TTC549 (cell line): Measurements from ENCODE around the gene MAGEA9B.
"Not testable (repeated sequence)": the region's sequence is repeated elsewhere in the genome, so short reads cannot be mapped to it uniquely, and the experiment has no call there.

Source experiments
- FAIRE-seq: peaks from 2 replicates; lab custom pipeline; 2012; peaks lifted over from hg19 to GRCh38; lab: Jason Lieb, UNC

The MAGEA9B gene, protein sequence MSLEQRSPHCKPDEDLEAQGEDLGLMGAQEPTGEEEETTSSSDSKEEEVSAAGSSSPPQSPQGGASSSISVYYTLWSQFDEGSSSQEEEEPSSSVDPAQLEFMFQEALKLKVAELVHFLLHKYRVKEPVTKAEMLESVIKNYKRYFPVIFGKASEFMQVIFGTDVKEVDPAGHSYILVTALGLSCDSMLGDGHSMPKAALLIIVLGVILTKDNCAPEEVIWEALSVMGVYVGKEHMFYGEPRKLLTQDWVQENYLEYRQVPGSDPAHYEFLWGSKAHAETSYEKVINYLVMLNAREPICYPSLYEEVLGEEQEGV

DNA sequence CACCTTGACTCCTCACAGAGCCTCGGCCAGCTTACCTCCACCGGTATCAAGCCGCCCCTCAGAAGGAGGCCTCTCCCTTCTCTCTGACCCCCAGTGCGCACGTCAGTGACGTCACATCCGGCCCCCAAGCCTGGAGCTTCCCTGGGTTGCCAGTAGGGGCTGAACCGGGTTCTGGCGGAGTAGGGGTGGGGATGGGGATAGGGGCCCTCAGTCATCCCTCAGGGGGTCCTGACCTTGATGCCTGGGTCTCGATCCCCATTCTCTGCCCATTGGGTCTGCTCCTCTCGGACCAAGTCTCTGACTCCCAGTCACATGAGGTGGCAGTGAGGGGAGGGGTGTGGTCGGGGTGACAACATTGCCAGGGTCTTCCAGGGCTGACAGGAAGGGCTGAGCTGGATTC, at the start of gene MAGEA9B:
MAGEA9B (minus strand) TSS at position 101 of the 400 bp plus-strand sequence. CDS start 4,280 bp downstream, outside the sequence.
- not testable (repeated sequence) for FAIRE-seq

DNA sequence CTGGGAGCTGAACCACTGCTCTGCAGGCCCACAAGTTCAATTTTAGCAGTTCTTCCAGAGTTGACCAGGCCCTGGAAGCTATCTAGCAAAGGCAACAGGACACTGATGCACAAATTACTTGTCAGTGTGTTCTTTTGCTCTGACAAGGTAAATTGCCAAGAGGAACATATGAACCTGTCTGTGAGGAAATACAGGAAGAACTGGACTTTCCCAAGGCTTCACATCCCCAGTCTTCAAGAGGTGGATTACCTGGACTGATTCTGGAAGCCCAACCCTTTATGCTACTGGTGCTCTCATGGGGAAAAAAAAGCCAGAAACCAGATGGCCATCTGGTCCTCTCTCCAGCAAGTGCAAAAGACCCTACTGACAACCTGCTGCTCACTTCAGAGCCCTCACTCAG, 46.3 kb upstream of the MAGEA9B start:
- no peak for FAIRE-seq

DNA sequence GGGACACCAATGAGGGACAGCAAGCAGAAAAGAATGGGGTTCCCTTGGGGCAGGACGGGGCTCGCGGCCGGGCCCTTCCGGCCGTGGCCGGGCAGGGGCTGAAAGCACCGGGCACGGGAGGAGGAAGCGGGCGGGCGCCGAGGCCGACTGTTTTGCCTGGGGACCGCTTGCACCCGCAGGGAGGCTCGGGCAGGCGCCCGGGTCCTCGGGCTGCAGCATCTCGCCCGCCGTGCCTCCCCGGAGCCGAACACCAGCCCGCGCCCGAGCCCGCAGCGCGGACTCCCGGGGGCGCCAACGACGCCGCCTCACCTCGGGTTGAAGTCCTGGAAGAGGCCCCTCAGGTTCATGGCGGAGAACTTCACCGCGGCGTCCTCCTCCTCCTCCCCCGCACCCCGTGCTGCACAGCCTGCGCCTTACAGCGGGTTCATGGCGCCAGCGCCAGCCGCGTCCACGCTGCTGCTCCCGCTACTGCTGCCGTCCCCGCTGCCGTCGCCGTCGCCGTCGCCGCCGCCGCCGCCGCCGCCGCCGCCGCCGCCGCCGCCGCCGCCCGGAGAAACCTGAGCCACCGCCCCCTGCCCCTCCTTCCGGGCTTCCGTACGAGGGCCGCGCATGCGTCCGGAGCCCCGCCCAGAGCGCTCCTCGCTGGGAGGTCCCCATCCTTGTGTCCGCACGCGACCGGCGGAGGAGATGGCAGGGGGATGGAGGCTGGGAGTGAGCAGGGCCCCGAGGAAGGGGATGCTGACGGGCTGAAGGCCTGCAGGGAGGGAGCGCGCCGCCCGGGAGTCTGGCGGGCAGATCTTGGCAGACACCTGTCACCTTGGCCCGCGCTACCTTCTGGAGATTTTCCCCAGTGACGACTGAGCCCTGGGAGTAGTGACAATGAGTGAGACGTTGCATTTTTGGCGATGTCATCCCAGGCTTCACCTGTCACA, 44.2 kb upstream of the MAGEA9B start, which contains the start of gene TMEM185A:
TMEM185A (minus strand) TSS at position 559 of the 932 bp plus-strand sequence; CDS start at position 347, 212 bp downstream.
- no peak for FAIRE-seq

- FAIRE-seq, result no peak
Measured at GRCh38 chrX:149630681-149631233, 43.5 kb upstream of the MAGEA9B start.

DNA sequence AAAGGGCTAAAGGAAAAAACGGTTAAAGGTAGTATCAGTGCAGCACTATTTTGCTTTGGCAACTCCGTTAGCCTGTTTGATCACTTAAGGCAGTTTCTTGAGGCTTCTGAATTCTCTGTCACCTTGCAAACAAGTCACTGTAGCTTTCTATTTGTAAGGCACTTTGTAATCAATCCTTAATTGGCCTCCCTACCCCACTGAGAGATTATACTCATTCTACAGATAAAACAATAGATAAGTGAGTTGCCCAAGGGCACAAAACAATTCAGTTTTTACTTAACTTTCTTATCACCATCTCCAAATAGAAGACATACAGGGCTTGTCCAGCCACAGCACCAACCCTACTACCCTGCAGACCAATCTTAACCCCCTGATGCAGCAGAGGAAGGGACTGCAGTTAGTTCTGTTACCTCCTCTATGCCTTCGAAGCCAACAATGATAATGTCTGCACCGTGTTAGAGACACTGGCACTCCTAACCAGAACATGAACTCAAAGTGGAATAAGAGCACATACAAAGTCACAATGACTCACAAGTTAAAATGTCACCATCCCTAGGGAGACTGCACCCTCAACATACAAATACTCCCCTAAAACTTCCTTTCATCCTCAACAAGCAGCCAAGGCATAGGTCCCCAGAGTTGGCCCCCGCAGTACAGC, 42.6 kb upstream of the MAGEA9B start:
- no peak for FAIRE-seq

DNA sequence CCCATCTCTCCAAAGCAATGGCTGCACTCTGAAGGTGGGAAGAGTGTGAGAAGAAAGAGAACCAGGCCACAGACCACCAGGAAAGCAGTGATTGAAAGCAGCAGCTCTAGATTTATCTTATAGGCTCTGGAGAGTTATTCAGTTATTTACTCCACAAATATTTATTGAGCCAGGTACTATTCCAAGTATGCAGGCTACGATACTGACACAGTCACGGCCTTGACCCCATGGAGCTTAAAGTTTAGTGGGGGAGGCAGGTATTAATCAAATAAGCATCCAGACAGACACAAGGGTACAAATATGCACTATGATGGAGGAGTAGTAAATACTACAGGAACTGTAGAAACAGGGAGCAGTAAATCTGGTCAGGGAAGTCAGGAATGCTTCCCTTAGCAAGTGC, 41.5 kb upstream of the MAGEA9B start:
- FAIRE-seq, result no peak

- no peak for FAIRE-seq
Measured at GRCh38 chrX:149628280-149628679, 41.0 kb upstream of the MAGEA9B start.

- FAIRE-seq, result not testable (repeated sequence)
Measured at GRCh38 chrX:149626829-149627228, 39.6 kb upstream of the MAGEA9B start.

GRCh38 chrX:149619662-149620061, 32.4 kb upstream of the MAGEA9B start:
- not testable (repeated sequence) for FAIRE-seq

DNA sequence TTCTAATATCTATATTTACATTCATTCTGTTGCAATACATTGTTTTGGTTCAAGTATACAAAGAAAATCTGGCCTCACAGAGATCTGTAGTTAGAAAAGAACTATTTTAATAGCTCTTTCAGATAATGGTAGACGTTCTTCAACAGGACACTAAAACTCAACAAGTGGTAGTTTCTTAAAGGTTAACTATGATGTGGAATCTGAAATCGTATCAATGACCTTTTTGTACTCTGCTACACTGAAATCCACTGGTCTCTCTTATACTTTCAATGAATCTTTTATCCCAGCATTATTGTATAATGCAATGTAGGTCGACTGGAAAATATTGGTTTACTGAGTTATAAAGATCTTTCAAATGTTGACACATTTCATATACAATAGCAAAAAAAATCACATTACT, 31.6 kb upstream of the MAGEA9B start:
- FAIRE-seq, result no peak

GRCh38 chrX:149611623-149612175, 24.4 kb upstream of the MAGEA9B start:
- no peak for FAIRE-seq

- FAIRE-seq, result no peak
Measured at GRCh38 chrX:149610511-149610910, 23.3 kb upstream of the MAGEA9B start.

GRCh38 chrX:149607699-149608098, 20.4 kb upstream of the MAGEA9B start:
- FAIRE-seq, result no peak

DNA sequence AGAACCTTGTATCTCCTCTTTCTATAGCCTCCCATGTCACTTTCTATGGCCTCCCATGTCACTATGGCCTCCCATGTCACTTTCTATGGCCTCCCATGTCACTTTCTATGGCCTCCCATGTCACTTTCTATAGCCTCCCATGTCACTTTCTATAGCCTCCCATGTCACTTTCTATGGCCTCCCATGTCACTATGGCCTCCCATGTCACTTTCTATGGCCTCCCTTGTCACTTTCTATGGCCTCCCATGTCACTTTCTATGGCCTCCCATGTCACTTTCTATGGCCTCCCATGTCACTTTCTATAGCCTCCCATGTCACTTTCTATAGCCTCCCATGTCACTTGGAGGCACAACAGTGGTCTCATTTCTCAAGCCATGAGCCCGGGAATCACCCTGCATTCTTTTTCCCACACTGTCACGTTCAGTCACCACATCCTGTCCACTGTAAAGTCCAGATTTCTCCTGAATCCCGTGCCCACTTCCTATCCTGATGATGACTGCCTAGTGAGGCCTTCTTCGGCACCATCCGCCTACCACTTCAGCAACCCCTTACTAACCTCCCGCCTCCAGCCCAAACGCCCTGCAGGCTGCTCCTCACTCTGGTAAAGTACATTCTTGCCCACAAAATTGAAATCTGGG, 18.1 kb upstream of the MAGEA9B start:
- not testable (repeated sequence) for FAIRE-seq

DNA sequence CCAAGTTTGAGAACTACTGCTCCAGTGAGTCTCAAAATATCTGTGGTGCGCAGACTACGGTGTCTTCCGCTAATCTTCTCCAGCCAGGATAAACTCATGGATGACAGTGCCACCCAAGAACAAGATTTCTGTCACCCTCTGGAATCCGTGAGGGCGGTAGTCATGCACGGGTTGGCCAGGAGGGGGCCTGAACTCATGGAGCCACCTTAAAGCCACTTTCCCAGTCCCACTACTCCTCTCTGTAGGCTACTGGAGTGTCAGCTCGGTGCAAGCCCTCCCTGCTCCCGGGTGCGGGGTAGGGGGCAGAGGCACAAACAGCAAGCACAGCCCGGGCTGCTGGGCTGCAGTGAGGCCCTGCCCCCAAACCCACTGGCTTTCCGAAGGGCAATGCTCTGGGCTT, 11.3 kb upstream of the MAGEA9B start:
- not testable (repeated sequence) for FAIRE-seq

- not testable (repeated sequence) for FAIRE-seq
Measured at GRCh38 chrX:149595943-149596342, 8.7 kb upstream of the MAGEA9B start.

- not testable (repeated sequence) for FAIRE-seq
Measured at GRCh38 chrX:149595214-149595613, 8.0 kb upstream of the MAGEA9B start, which contains the start of gene HSFX2. TSS of gene HSFX2 (minus strand) at chrX:149595314. CDS start at chrX:149594700, 614 bp downstream.

GRCh38 chrX:149590993-149591392, 3.7 kb upstream of the MAGEA9B start:
- not testable (repeated sequence) for FAIRE-seq

DNA sequence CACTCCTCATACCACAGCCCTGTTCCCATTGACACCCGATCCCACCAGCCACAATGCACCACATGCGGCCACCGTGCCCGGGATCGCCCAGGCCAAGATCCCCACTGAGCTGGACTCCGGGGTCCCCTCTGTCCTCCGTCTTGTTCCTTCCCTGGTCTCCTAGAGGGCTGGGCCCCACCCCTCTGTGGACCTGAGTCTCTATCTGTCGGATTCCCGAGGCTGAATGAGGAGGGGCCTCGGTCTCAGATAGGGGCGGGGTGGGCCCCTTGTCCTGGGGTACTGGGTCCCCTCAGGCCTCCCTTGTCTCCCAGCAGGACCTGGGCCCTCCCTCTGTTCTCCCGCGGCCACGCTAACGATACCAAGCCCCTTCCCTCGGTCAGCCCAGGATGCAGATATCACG, 1.6 kb downstream of the MAGEA9B start:
- not testable (repeated sequence) for FAIRE-seq

DNA sequence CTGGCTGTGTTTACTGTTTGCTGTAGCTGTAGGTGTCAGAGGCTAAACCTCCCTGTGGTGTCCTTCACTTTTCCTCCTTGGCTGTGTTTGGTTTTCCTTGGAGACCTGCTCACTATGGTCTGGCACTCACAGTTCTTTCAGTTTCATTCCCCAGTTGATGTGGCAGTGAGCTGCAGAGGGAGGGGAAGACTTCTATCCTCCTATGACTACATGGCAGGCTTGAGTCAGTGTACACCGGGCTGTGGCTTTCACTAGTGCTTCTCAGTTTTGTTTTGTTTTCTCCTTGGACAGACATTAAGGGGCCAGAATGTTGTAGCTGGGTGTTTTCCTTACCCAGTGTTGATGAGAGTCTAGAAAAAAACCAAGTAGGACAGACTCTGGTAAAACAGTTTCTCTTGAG, 13.8 kb downstream of the MAGEA9B start:
- not testable (repeated sequence) for FAIRE-seq

DNA sequence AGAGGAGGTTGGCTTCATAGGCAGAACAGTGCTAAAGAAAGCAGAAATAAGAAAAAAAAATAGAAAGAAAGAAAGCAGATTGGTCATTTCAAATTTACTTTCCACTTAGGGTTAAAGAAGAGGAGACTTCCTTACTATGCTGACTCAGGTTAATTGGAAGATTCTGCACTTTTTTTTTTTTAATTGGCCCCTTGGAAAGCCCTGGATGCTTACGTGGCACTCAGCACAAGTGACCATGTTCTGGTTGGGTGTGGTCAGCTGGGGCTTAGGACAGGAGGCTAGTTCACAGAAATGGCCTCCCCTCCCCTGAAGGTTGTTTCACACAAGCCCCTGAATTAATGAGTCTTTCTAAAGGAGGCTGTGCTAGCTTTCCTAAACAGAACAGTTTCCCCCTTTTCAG, 14.5 kb downstream of the MAGEA9B start:
- no peak for FAIRE-seq
